Epithelial cell of esophagus (primary cell): ENCODE results near the gene TMEM132C.

Source experiments
- DNase-seq: peaks from one replicate; pipeline ENCODE4 v3.0.0; 2010; ENCODE audit warnings: low read depth
- H3K4me3 ChIP-seq: 2 replicates; pipeline ENCODE4 v1.5.1; 2011; ENCODE audit warnings: mild to moderate bottlenecking, low read length, control low read depth
- CTCF ChIP-seq: IDR thresholded peaks from 2 replicates; pipeline ENCODE4 v1.5.1; 2011; ENCODE audit warnings: low read depth, mild to moderate bottlenecking, low read length, control low read depth, inconsistent platforms; ENCODE audit not compliant: insufficient read depth; ENCODE audit errors: missing control alignments

Gene TMEM132C

GRCh38 chr12:128507470-128507869 is 240.5 kb downstream of the TMEM132C start:
- no peak overlapping the region for H3K4me3 ChIP-seq
- TF ChIP-seq CTCF = no peak
- no peak for DNase-seq

- no peak overlapping the region for H3K4me3 ChIP-seq
- no peak for DNase-seq
- TF ChIP-seq CTCF = no peak
These were observed 242.2 kb downstream of the TMEM132C start for GRCh38 chr12:128509170-128509569.

- no peak overlapping the region for H3K4me3 ChIP-seq
- TF ChIP-seq CTCF = no peak
- no peak for DNase-seq
These were observed 243.5 kb downstream of the TMEM132C start for GRCh38 chr12:128510511-128510910.

GRCh38 chr12:128513331-128513730 is 246.4 kb downstream of the TMEM132C start:
- DNase-seq = no peak
- no peak overlapping the region for H3K4me3 ChIP-seq
- no peak for TF ChIP-seq CTCF

- DNase-seq = no peak
- no peak for TF ChIP-seq CTCF
These were observed 246.9 kb downstream of the TMEM132C start for GRCh38 chr12:128513831-128514230.

GRCh38 chr12:128518644-128519043 is 251.7 kb downstream of the TMEM132C start:
- no peak for DNase-seq
- H3K4me3 ChIP-seq = no peak overlapping the region
- no peak for TF ChIP-seq CTCF

More at GRCh38 chr12:128513831-128514230, 246.9 kb downstream of the TMEM132C start:
- no peak overlapping the region for H3K4me3 ChIP-seq

GRCh38 chr12:128519426-128519825 is 252.5 kb downstream of the TMEM132C start:
- H3K4me3 ChIP-seq = no peak overlapping the region
- TF ChIP-seq CTCF = no peak
- DNase-seq = no peak
